PFSK-1 (cell line): ENCODE data around the gene ZSCAN16.

Source experiments
- POLR2AphosphoS5 ChIP-seq: IDR thresholded peaks from 2 replicates; pipeline ENCODE4 v1.6.1; 2012; ENCODE audit warnings: low read depth, mild to moderate bottlenecking, control low read depth, low read length, moderate library complexity
- SIN3A ChIP-seq: IDR thresholded peaks from 2 replicates; pipeline ENCODE4 v1.6.1; 2012; ENCODE audit warnings: mild to moderate bottlenecking, low read length, moderate library complexity, borderline replicate concordance; ENCODE audit not compliant: insufficient read depth
- TAF1 ChIP-seq: IDR thresholded peaks from 2 replicates; pipeline ENCODE4 v1.6.1; 2012; ENCODE audit warnings: low read length, control low read depth, borderline replicate concordance; ENCODE audit not compliant: insufficient read depth
- TF ChIP-seq, protein P1 (sequence below), 2 experiments: IDR thresholded peaks; 2 replicates each; pipeline versions ENCODE4 v1.6.1 to v1.8.0; 2011 to 2012; ENCODE audit warnings: low read depth in 2 of 2, low read length in 2 of 2, control low read depth in 1 of 2, inconsistent platforms in 1 of 2, mild to moderate bottlenecking in 1 of 2, moderate library complexity in 1 of 2; ENCODE audit not compliant: insufficient read depth in 1 of 2

DNA sequence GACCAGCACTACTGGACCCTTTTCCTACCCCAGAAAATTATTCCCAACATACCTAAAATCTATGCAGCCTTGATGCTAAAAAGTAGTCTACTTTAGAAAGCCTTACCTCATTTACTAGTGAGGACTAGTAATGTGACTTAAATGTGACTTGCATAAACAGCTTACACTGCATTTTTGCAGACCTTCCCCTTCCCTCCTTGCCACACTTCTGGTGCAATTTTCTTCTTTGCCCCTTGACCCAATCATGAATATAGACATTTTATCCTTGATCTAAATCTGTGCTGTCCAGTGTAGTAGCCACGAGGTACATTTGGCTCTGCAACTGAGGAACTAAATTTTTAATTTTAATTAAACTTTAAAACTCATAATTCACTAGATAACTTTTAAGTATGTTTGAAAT lies 10.3 kb downstream of the ZSCAN16 start:
- no peak for TF ChIP-seq TAF1
- TF ChIP-seq, protein P1, sequence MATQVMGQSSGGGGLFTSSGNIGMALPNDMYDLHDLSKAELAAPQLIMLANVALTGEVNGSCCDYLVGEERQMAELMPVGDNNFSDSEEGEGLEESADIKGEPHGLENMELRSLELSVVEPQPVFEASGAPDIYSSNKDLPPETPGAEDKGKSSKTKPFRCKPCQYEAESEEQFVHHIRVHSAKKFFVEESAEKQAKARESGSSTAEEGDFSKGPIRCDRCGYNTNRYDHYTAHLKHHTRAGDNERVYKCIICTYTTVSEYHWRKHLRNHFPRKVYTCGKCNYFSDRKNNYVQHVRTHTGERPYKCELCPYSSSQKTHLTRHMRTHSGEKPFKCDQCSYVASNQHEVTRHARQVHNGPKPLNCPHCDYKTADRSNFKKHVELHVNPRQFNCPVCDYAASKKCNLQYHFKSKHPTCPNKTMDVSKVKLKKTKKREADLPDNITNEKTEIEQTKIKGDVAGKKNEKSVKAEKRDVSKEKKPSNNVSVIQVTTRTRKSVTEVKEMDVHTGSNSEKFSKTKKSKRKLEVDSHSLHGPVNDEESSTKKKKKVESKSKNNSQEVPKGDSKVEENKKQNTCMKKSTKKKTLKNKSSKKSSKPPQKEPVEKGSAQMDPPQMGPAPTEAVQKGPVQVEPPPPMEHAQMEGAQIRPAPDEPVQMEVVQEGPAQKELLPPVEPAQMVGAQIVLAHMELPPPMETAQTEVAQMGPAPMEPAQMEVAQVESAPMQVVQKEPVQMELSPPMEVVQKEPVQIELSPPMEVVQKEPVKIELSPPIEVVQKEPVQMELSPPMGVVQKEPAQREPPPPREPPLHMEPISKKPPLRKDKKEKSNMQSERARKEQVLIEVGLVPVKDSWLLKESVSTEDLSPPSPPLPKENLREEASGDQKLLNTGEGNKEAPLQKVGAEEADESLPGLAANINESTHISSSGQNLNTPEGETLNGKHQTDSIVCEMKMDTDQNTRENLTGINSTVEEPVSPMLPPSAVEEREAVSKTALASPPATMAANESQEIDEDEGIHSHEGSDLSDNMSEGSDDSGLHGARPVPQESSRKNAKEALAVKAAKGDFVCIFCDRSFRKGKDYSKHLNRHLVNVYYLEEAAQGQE (IDR thresholded peaks at IDR 0.05; ENCODE audit: insufficient read depth in 1 of 2, low read depth in 2 of 2, low read length in 2 of 2): no peak
- no peak for TF ChIP-seq POLR2AphosphoS5
- TF ChIP-seq SIN3A: no peak
